CD8-positive, alpha-beta memory T cell (primary cell): ENCODE results near the gene PAK6. TPM values are rescaled to one million over a fixed set of nuclear protein-coding genes. Genes with fewer than 3 reads are reported as not detected.

Experiments used
- CTCF ChIA-PET: fragments of 350-600 bp; sonication (Branson Sonifier 250); formaldehyde crosslinking; loops from one replicate; lab custom pipeline; 2021; ENCODE audit warnings: antibody characterized with exemption; lab: Charles Lee
- POLR2A ChIA-PET: fragments of 350-600 bp; sonication (Branson Sonifier 250); formaldehyde crosslinking; loops from one replicate; lab custom pipeline; 2021; ENCODE audit warnings: antibody characterized with exemption; lab: Charles Lee
- DNase-seq, 5 donors: peaks; one replicate each; pipeline versions ENCODE4 v3.0.0 to v3.0.0-alpha.2; 2020 to 2022; ENCODE audit warnings: mixed read lengths in 1 of 5
- H3K27ac ChIP-seq: one replicate; pipeline ENCODE4 v1.7.0; 2013; ENCODE audit warnings: low read depth, mild to moderate bottlenecking, low read length, moderate library complexity
- H3K27me3 ChIP-seq: 2 replicates; pipeline ENCODE4 v1.7.0; 2013; ENCODE audit warnings: low read length, mild to moderate bottlenecking; ENCODE audit not compliant: insufficient read depth, poor library complexity, severe bottlenecking
- H3K36me3 ChIP-seq: 2 replicates; pipeline ENCODE4 v1.7.0; 2013; ENCODE audit warnings: mild to moderate bottlenecking, low read length, moderate library complexity; ENCODE audit not compliant: insufficient read depth
- H3K4me1 ChIP-seq: 2 replicates; pipeline ENCODE4 v1.7.0; 2013; ENCODE audit warnings: mild to moderate bottlenecking, low read length, moderate library complexity; ENCODE audit not compliant: insufficient read depth
- H3K4me3 ChIP-seq: 2 replicates; pipeline ENCODE4 v1.7.0; 2013; ENCODE audit warnings: mild to moderate bottlenecking, low read length
- H3K9me3 ChIP-seq: 2 replicates; pipeline ENCODE4 v1.7.0; 2013; ENCODE audit warnings: mild to moderate bottlenecking, low read length
- H3K27ac Mint-ChIP-seq, 8 donors: one replicate each; pipeline ENCODE4 v1.8.0; 2020 to 2021; ENCODE audit warnings: mixed read lengths in 8 of 8, mild to moderate bottlenecking in 6 of 8, inconsistent platforms in 3 of 8, moderate library complexity in 3 of 8
- H3K27me3 Mint-ChIP-seq, 2 donors: one replicate each; pipeline ENCODE4 v1.8.0; 2020 to 2021; ENCODE audit warnings: mixed read lengths in 2 of 2, mild to moderate bottlenecking in 1 of 2, moderate library complexity in 1 of 2
- H3K36me3 Mint-ChIP-seq, 3 donors: one replicate each; pipeline ENCODE4 v1.8.0; 2020 to 2021; ENCODE audit warnings: mixed read lengths in 3 of 3, inconsistent platforms in 1 of 3, mild to moderate bottlenecking in 1 of 3
- H3K4me1 Mint-ChIP-seq, 3 donors: one replicate each; pipeline ENCODE4 v1.8.0; 2020 to 2021; ENCODE audit warnings: mixed read lengths in 3 of 3, inconsistent platforms in 1 of 3, mild to moderate bottlenecking in 1 of 3
- H3K4me3 Mint-ChIP-seq, 7 donors: one replicate each; pipeline ENCODE4 v1.8.0; 2020 to 2021; ENCODE audit warnings: mixed read lengths in 7 of 7, mild to moderate bottlenecking in 6 of 7, moderate library complexity in 4 of 7, inconsistent platforms in 2 of 7
- H3K9me3 Mint-ChIP-seq, 5 donors: one replicate each; pipeline ENCODE4 v1.8.0; 2020 to 2022; ENCODE audit warnings: mixed read lengths in 5 of 5, mild to moderate bottlenecking in 3 of 5, moderate library complexity in 2 of 5, inconsistent platforms in 1 of 5
- polyA plus RNA-seq: library from polyadenylated mRNA; unstranded; fragments of 300-500 nt; fragmentation: Illumina TruSeq; gene quantifications from one replicate; pipeline ENCODE4 v1.2.3, GENCODE V29; 2021
- total RNA-seq, 2 experiments: library from RNA; stranded (reverse); gene quantifications; one replicate each; pipeline ENCODE4 v1.2.3, GENCODE V29; 2021

Gene PAK6
- total and polyA plus RNA-seq, 3 experiments from 2014 or later, result 1.7 to 2.8 (median 1.9) TPM

DNA sequence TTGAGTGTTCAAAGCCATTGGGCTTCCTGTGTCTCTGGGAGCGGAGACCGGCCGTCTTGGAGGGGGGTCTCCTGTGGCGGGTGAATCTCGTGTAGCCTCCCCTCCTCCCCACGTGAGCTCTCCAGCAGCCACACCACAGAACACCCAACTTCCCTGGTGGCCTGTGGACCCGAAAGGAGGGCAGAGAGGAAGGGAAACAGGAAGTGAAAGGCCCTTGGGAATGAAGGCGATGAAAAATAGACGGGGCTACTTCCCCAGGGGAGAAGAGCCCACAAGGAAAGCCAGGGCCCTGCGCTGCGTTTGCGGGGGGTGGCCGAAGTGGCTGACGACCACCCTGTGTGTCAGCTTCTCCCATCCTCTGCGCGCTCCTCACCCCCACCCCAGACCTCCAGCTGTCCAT is 38.6 kb downstream of the PAK6 start:
- H3K4me1 Mint-ChIP-seq, result peaks cover 4 to 10% (median 5%) of the 10 kb centered on the region in 3 donors
- no peak overlapping the region for H3K4me3 ChIP-seq
- H3K27me3 Mint-ChIP-seq, result peaks cover 7 to 39% of the 10 kb centered on the region in 2 donors
- no peak overlapping the region for H3K4me3 Mint-ChIP-seq
- H3K27ac ChIP-seq, result no peak overlapping the region
- no peak overlapping the region for H3K27ac Mint-ChIP-seq
- no peaks in the 10 kb centered on the region for H3K36me3 ChIP-seq
- H3K36me3 Mint-ChIP-seq, result no peaks in the 10 kb centered on the region
- peaks cover 26% of the 10 kb centered on the region for H3K27me3 ChIP-seq
- no peaks in the 10 kb centered on the region for H3K9me3 ChIP-seq
- DNase-seq, result no peak
- POLR2A ChIA-PET, result no interaction called here
- peaks cover 6% of the 10 kb centered on the region for H3K4me1 ChIP-seq
- no peaks in the 10 kb centered on the region for H3K9me3 Mint-ChIP-seq
- CTCF ChIA-PET, result interaction anchor here (1.0 to 12.2 kb wide), 9 partner anchors 13 to 232 kb away, joined by 3 to 268 read pairs (median 27); partner anchors contain the start of genes CCDC9B and PLCB2

DNA sequence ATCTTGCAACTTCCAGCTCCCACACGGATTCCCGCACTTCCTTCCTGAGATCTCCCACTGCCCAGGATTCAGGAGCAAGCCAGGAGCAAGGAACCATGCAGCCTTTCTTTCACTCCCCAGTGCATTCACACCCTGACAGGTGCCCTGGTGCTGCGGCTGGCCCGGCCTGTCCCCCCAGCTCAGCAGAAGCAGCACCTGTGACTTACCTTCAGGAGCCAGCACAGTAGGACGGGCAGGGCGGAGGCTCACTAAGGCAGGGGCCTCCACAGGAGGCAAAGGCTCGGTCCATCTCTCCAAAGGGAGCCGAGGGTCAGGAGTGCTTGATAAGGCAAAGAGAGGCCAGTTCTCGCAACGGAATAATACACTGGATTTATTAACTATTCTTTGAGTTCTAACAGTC is 39.2 kb downstream of the PAK6 start:
- H3K27me3 ChIP-seq, result peaks cover 26% of the 10 kb centered on the region
- no peaks in the 10 kb centered on the region for H3K9me3 Mint-ChIP-seq
- no peaks in the 10 kb centered on the region for H3K9me3 ChIP-seq
- no peak overlapping the region for H3K4me3 ChIP-seq
- H3K36me3 ChIP-seq, result no peaks in the 10 kb centered on the region
- no peak for DNase-seq
- peaks cover 7 to 39% of the 10 kb centered on the region in 2 donors for H3K27me3 Mint-ChIP-seq
- ChIA-PET CTCF (interaction anchor here (1.0 to 12.2 kb wide), 13 partner anchors 12 to 235 kb away, joined by 3 to 268 read pairs (median 12); partner anchors contain the start of genes CCDC9B and PLCB2), POLR2A (no interaction called here)
- H3K4me1 Mint-ChIP-seq, result peaks cover 4 to 10% (median 5%) of the 10 kb centered on the region in 3 donors
- H3K27ac ChIP-seq, result no peak overlapping the region
- no peaks in the 10 kb centered on the region for H3K36me3 Mint-ChIP-seq
- H3K4me1 ChIP-seq, result peaks cover 6% of the 10 kb centered on the region
- H3K27ac Mint-ChIP-seq, result no peak overlapping the region
- peak overlapping the region in 1 of 7 donors; percentile 10 for H3K4me3 Mint-ChIP-seq

GRCh38 chr15:40279437-40280141 is 40.7 kb downstream of the PAK6 start:
- Mint-ChIP-seq H3K9me3 (no peaks in the 10 kb centered on the region), H3K4me1 (peaks cover 4 to 13% (median 5%) of the 10 kb centered on the region in 3 donors), H3K36me3 (no peaks in the 10 kb centered on the region), H3K27ac (no peak overlapping the region), H3K27me3 (peaks cover 7 to 39% of the 10 kb centered on the region in 2 donors), H3K4me3 (peak overlapping the region in 2 of 7 donors; percentile 41 to 59)
- no peaks in the 10 kb centered on the region for H3K36me3 ChIP-seq
- POLR2A ChIA-PET, result interaction anchor here (0.7 to 1.0 kb wide), 4 partner anchors 28 to 44 kb away, joined by 3 to 4 read pairs (median 3); partner anchors contain the start of genes INAFM2 and PLCB2
- H3K9me3 ChIP-seq, result no peaks in the 10 kb centered on the region
- no peak overlapping the region for H3K4me3 ChIP-seq
- DNase-seq, result peak; percentile 49 to 74 (median 66)
- no peak overlapping the region for H3K27ac ChIP-seq
- CTCF ChIA-PET, result interaction anchor here (0.6 to 12.2 kb wide), 47 partner anchors 10 to 689 kb away, joined by 3 to 268 read pairs (median 4); partner anchors contain the start of genes CCDC9B, FSIP1, INAFM2 and IVD
- peaks cover 6% of the 10 kb centered on the region for H3K4me1 ChIP-seq
- H3K27me3 ChIP-seq, result peaks cover 26% of the 10 kb centered on the region

GRCh38 chr15:40280260-40281056 is 41.6 kb downstream of the PAK6 start:
- Mint-ChIP-seq H3K4me3 (peak overlapping the region in 5 of 7 donors; percentile 45 to 59 (median 52)), H3K9me3 (no peaks in the 10 kb centered on the region), H3K27me3 (peaks cover 7 to 39% of the 10 kb centered on the region in 2 donors), H3K4me1 (peaks cover 3 to 9% (median 4%) of the 10 kb centered on the region in 3 donors), H3K36me3 (no peaks in the 10 kb centered on the region), H3K27ac (no peak overlapping the region)
- H3K9me3 ChIP-seq, result no peaks in the 10 kb centered on the region
- peaks cover 6% of the 10 kb centered on the region for H3K4me1 ChIP-seq
- H3K4me3 ChIP-seq, result no peak overlapping the region
- H3K36me3 ChIP-seq, result no peaks in the 10 kb centered on the region
- H3K27me3 ChIP-seq, result peaks cover 26% of the 10 kb centered on the region
- ChIA-PET CTCF (interaction anchor here (0.9 to 12.2 kb wide), 13 partner anchors 11 to 236 kb away, joined by 3 to 268 read pairs (median 6); partner anchors contain the start of genes CCDC9B, INAFM2 and PLCB2), POLR2A (interaction anchor here (0.9 kb wide), 1 partner anchor 27 kb away, joined by 3 read pairs; the partner anchor contains the start of gene PLCB2)
- H3K27ac ChIP-seq, result no peak overlapping the region
- no peak for DNase-seq

GRCh38 chr15:40281057-40281800 is 42.4 kb downstream of the PAK6 start:
- Mint-ChIP-seq H3K9me3 (no peaks in the 10 kb centered on the region), H3K27ac (no peak overlapping the region), H3K4me1 (peaks cover 3 to 9% (median 4%) of the 10 kb centered on the region in 3 donors), H3K4me3 (peak overlapping the region in 6 of 7 donors; percentile 40 to 63 (median 56)), H3K27me3 (peaks cover 7 to 39% of the 10 kb centered on the region in 2 donors), H3K36me3 (no peaks in the 10 kb centered on the region)
- H3K4me3 ChIP-seq, result no peak overlapping the region
- peaks cover 26% of the 10 kb centered on the region for H3K27me3 ChIP-seq
- peaks cover 6% of the 10 kb centered on the region for H3K4me1 ChIP-seq
- no peaks in the 10 kb centered on the region for H3K36me3 ChIP-seq
- CTCF ChIA-PET, result interaction anchor here (1.3 to 12.2 kb wide), 11 partner anchors 15 to 236 kb away, joined by 4 to 268 read pairs (median 21); partner anchors contain the start of genes CCDC9B, INAFM2 and PLCB2
- no peak for DNase-seq
- POLR2A ChIA-PET, result no interaction called here
- no peak overlapping the region for H3K27ac ChIP-seq
- no peaks in the 10 kb centered on the region for H3K9me3 ChIP-seq

DNA sequence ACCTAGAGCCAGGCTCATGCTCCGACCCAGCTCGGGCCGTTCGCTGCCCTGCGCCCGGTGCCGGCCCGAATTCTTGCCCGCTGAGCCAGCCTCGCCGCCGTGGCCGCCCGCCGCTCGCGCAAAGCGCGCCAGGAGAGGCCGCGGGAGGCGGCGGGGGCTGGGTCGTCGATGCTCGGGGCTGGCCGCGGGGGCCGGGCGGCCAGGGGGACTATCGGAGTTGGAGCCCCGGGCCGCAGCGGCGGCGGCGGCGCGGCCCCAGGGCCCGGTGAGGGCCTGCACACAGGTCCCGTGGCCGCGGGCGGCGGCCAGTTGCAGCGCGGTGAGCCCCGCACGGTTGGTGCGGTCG is 42.9 kb downstream of the PAK6 start:
- ChIA-PET POLR2A (no interaction called here), CTCF (interaction anchor here (2.2 to 3.7 kb wide), 4 partner anchors 8 to 56 kb away, joined by 7 to 31 read pairs (median 18); partner anchors contain the start of genes INAFM2 and PLCB2)
- peaks cover 6% of the 10 kb centered on the region for H3K4me1 ChIP-seq
- peaks cover 26% of the 10 kb centered on the region for H3K27me3 ChIP-seq
- H3K4me3 Mint-ChIP-seq, result no peak overlapping the region
- H3K36me3 ChIP-seq, result no peaks in the 10 kb centered on the region
- peak overlapping the region; percentile 64 for H3K4me3 ChIP-seq
- peaks cover 3 to 9% (median 4%) of the 10 kb centered on the region in 3 donors for H3K4me1 Mint-ChIP-seq
- H3K27me3 Mint-ChIP-seq, result peaks cover 7 to 38% of the 10 kb centered on the region in 2 donors
- no peaks in the 10 kb centered on the region for H3K9me3 ChIP-seq
- DNase-seq, result no peak
- H3K27ac Mint-ChIP-seq, result no peak overlapping the region
- no peak overlapping the region for H3K27ac ChIP-seq
- no peaks in the 10 kb centered on the region for H3K9me3 Mint-ChIP-seq
- H3K36me3 Mint-ChIP-seq, result no peaks in the 10 kb centered on the region
